ENCODE results near the gene TAGLN3.

DNA sequence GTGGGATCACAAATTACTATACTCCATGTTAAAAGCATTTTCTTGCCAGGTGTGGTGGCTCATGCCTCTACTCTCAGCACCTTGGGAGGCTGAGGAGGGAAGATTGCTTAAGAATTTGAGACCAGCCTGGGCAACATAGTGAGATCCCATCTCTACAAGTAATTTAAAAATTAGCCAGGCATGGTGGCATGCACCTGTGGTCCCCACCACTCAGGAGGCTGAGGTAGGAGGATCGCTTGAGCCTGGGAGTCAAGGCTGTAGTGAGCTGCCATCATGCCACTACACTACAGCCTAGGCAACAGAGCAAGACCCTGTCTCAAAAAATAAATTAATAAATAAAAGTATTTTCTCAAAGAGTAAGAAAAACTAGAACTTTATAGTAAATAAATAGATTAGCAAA is 42.8 kb upstream of the TAGLN3 start:
- TF ChIP-seq, protein P1, sequence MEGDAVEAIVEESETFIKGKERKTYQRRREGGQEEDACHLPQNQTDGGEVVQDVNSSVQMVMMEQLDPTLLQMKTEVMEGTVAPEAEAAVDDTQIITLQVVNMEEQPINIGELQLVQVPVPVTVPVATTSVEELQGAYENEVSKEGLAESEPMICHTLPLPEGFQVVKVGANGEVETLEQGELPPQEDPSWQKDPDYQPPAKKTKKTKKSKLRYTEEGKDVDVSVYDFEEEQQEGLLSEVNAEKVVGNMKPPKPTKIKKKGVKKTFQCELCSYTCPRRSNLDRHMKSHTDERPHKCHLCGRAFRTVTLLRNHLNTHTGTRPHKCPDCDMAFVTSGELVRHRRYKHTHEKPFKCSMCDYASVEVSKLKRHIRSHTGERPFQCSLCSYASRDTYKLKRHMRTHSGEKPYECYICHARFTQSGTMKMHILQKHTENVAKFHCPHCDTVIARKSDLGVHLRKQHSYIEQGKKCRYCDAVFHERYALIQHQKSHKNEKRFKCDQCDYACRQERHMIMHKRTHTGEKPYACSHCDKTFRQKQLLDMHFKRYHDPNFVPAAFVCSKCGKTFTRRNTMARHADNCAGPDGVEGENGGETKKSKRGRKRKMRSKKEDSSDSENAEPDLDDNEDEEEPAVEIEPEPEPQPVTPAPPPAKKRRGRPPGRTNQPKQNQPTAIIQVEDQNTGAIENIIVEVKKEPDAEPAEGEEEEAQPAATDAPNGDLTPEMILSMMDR (IDR thresholded peaks at IDR 0.05): no peak
- TF ChIP-seq POLR2A (IDR thresholded peaks at IDR 0.05) (no peak), EP300 (IDR thresholded peaks at IDR 0.05) (no peak)

Data from sigmoid colon (tissue), 4 donors.